Neural progenitor cell (in vitro differentiated cells): Measurements from ENCODE around the gene CDK8. TPM values are rescaled to one million over a fixed set of nuclear protein-coding genes. Genes with fewer than 3 reads are reported as not detected.

Experiments
- DNase-seq: peaks from one replicate; pipeline ENCODE4 v3.0.0-alpha.2; 2016; ENCODE audit warnings: low spot score
- H2AFZ ChIP-seq: fragments of 200-600 bp; sonication (generic); replicated peaks from 2 replicates; pipeline ENCODE4 v1.6.1; 2016; ENCODE audit warnings: antibody characterized with exemption
- H3F3A ChIP-seq: fragments of 200-600 bp; sonication (generic); 2 replicates; pipeline ENCODE4 v1.6.1; 2016; ENCODE audit warnings: antibody characterized with exemption, low read depth
- H3K27ac ChIP-seq: fragments of 200-600 bp; sonication (generic); 2 replicates; pipeline ENCODE4 v1.5.1; 2016; ENCODE audit warnings: mild to moderate bottlenecking
- H3K27me3 ChIP-seq: fragments of 200-600 bp; sonication (generic); 2 replicates; pipeline ENCODE4 v1.6.1; 2016; ENCODE audit warnings: mild to moderate bottlenecking, moderate library complexity
- H3K36me3 ChIP-seq: fragments of 200-600 bp; sonication (generic); 2 replicates; pipeline ENCODE4 v1.5.1; 2016
- H3K4me1 ChIP-seq: fragments of 200-600 bp; sonication (generic); 2 replicates; pipeline ENCODE4 v1.6.1; 2016; ENCODE audit warnings: mixed run types
- H3K4me2 ChIP-seq: fragments of 200-600 bp; sonication (generic); 2 replicates; pipeline ENCODE4 v1.6.1; 2016
- H3K4me3 ChIP-seq: fragments of 200-600 bp; sonication (generic); 2 replicates; pipeline ENCODE4 v1.5.1; 2016
- H3K79me2 ChIP-seq: fragments of 200-600 bp; sonication (generic); 2 replicates; pipeline ENCODE4 v1.6.1; 2016; ENCODE audit warnings: low read depth
- H3K9ac ChIP-seq: fragments of 200-600 bp; sonication (generic); 2 replicates; pipeline ENCODE4 v1.6.1; 2016
- H3K9me3 ChIP-seq: fragments of 200-600 bp; sonication (generic); 2 replicates; pipeline ENCODE4 v1.5.1; 2016; ENCODE audit warnings: low read depth
- H4K20me1 ChIP-seq: fragments of 200-600 bp; sonication (generic); 2 replicates; pipeline ENCODE4 v1.6.1; 2016; ENCODE audit warnings: low read depth
- H3K27ac Mint-ChIP-seq: 3 replicates; pipeline ENCODE4 v1.8.0; 2021; ENCODE audit warnings: mixed read lengths
- H3K27me3 Mint-ChIP-seq: 2 replicates; pipeline ENCODE4 v1.8.0; 2022; ENCODE audit warnings: low read depth, mild to moderate bottlenecking, inconsistent platforms, moderate library complexity, mixed read lengths; ENCODE audit not compliant: insufficient read depth
- H3K36me3 Mint-ChIP-seq: 3 replicates; pipeline ENCODE4 v1.8.0; 2021; ENCODE audit warnings: mixed read lengths
- H3K4me1 Mint-ChIP-seq: 3 replicates; pipeline ENCODE4 v1.8.0; 2021; ENCODE audit warnings: mixed read lengths
- H3K4me3 Mint-ChIP-seq: 3 replicates; pipeline ENCODE4 v1.8.0; 2021; ENCODE audit warnings: mild to moderate bottlenecking, moderate library complexity, mixed read lengths
- H3K9me3 Mint-ChIP-seq: 3 replicates; pipeline ENCODE4 v1.8.0; 2020; ENCODE audit warnings: mixed read lengths
- EZH2 ChIP-seq: fragments of 200-600 bp; sonication (generic); IDR thresholded peaks from 2 replicates; pipeline ENCODE4 v1.6.1; 2017; ENCODE audit warnings: antibody characterized with exemption, mild to moderate bottlenecking, moderate library complexity
- EZH2phosphoT487 ChIP-seq: fragments of 200-600 bp; sonication (generic); IDR thresholded peaks from 2 replicates; pipeline ENCODE4 v1.6.1; 2017; ENCODE audit warnings: antibody characterized with exemption
- total RNA-seq: library from RNA; depleted of rRNA; stranded (reverse); fragments of >200 nt; gene quantifications from 2 replicates; pipeline ENCODE4 v1.2.3, GENCODE V29; 2015; ENCODE audit warnings: low replicate concordance
- TF ChIP-seq, protein P1 (sequence below): fragments of 200-600 bp; sonication (generic); IDR thresholded peaks from 2 replicates; pipeline ENCODE4 v1.5.1; 2017; ENCODE audit warnings: antibody characterized with exemption, mild to moderate bottlenecking

CDK8 gene
- total RNA-seq, 1 donor from 2014 or later: 69.3 TPM

DNA sequence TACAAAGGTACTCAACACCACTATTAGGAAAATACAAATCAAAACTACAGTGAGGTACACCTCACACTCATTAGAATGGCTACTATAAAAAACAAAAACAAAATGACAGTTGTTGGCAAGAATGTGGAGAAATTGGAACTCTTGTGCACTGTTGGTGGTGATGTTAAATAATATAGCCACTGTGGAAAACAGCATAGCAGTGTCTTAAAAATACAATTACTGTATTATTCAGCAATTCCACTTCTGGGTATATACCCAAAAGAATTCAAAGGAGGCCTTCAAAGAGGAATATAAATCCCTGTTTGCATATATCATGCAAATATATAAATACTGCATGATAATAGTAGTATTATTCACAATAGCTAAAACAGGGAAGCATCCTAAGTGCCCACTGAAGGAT is 66.8 kb downstream of the CDK8 start:
- H3K27me3 Mint-ChIP-seq: no peaks in the 10 kb centered on the region
- H3K79me2 ChIP-seq: peaks cover 97% of the 10 kb centered on the region

DNA sequence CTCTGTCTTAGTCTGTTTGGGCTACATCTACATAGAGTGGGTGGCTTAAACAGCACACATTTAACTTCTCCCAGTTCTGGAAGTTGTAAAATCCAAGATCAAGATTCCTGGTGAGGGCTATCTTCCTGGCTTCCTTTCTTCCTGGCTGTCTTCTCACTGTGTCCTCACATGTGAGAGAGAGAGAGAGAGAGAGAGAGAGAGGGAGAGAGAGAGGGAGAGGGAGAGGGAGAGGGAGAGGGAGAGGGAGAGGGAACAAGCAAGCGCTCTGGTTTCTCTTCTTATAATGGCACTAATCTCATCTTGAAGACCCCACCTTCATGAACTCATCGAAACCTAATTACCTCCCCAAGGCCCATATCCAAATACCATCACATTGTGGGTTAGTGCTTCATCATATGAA is 69.2 kb downstream of the CDK8 start:
- Mint-ChIP-seq H3K27ac (no peak overlapping the region), H3K27me3 (no peaks in the 10 kb centered on the region), H3K36me3 (peaks cover 8% of the 10 kb centered on the region), H3K4me3 (no peak overlapping the region), H3K4me1 (no peaks in the 10 kb centered on the region), H3K9me3 (peaks cover 8% of the 10 kb centered on the region)
- no peaks in the 10 kb centered on the region for H3F3A ChIP-seq
- H2AFZ ChIP-seq: no peak overlapping the region
- no peaks in the 10 kb centered on the region for H3K36me3 ChIP-seq
- no peak for DNase-seq
- H3K4me2 ChIP-seq: no peak overlapping the region
- H3K4me1 ChIP-seq: peaks cover 8% of the 10 kb centered on the region
- peaks cover 97% of the 10 kb centered on the region for H3K79me2 ChIP-seq
- peaks cover 39% of the 10 kb centered on the region for H4K20me1 ChIP-seq
- TF ChIP-seq EZH2phosphoT487: no peak
- no peak for TF ChIP-seq EZH2
- TF ChIP-seq, protein P1, sequence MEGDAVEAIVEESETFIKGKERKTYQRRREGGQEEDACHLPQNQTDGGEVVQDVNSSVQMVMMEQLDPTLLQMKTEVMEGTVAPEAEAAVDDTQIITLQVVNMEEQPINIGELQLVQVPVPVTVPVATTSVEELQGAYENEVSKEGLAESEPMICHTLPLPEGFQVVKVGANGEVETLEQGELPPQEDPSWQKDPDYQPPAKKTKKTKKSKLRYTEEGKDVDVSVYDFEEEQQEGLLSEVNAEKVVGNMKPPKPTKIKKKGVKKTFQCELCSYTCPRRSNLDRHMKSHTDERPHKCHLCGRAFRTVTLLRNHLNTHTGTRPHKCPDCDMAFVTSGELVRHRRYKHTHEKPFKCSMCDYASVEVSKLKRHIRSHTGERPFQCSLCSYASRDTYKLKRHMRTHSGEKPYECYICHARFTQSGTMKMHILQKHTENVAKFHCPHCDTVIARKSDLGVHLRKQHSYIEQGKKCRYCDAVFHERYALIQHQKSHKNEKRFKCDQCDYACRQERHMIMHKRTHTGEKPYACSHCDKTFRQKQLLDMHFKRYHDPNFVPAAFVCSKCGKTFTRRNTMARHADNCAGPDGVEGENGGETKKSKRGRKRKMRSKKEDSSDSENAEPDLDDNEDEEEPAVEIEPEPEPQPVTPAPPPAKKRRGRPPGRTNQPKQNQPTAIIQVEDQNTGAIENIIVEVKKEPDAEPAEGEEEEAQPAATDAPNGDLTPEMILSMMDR: no peak
- H3K27ac ChIP-seq: no peak overlapping the region
- no peak overlapping the region for H3K9ac ChIP-seq
- no peaks in the 10 kb centered on the region for H3K27me3 ChIP-seq
- H3K9me3 ChIP-seq: no peaks in the 10 kb centered on the region
- H3K4me3 ChIP-seq: no peak overlapping the region

More for the DNA sequence above, 66.8 kb downstream of the CDK8 start:
- no peaks in the 10 kb centered on the region for H3K4me1 Mint-ChIP-seq
- H3K4me3 ChIP-seq: no peak overlapping the region
- TF ChIP-seq, protein P1: no peak
- TF ChIP-seq EZH2: no peak
- no peak for TF ChIP-seq EZH2phosphoT487
- H3K4me1 ChIP-seq: peaks cover 8% of the 10 kb centered on the region
- no peak overlapping the region for H3K27ac Mint-ChIP-seq
- no peaks in the 10 kb centered on the region for H3K36me3 ChIP-seq
- no peaks in the 10 kb centered on the region for H3K27me3 ChIP-seq
- H3K36me3 Mint-ChIP-seq: peaks cover 5% of the 10 kb centered on the region
- H3K9me3 Mint-ChIP-seq: peaks cover 6% of the 10 kb centered on the region
- H4K20me1 ChIP-seq: peaks cover 44% of the 10 kb centered on the region
- no peaks in the 10 kb centered on the region for H3K9me3 ChIP-seq
- no peak overlapping the region for H3K4me2 ChIP-seq
- H3F3A ChIP-seq: no peaks in the 10 kb centered on the region
- H3K27ac ChIP-seq: no peak overlapping the region
- no peak overlapping the region for H3K4me3 Mint-ChIP-seq
- no peak overlapping the region for H3K9ac ChIP-seq
- no peak overlapping the region for H2AFZ ChIP-seq
- DNase-seq: no peak

DNA sequence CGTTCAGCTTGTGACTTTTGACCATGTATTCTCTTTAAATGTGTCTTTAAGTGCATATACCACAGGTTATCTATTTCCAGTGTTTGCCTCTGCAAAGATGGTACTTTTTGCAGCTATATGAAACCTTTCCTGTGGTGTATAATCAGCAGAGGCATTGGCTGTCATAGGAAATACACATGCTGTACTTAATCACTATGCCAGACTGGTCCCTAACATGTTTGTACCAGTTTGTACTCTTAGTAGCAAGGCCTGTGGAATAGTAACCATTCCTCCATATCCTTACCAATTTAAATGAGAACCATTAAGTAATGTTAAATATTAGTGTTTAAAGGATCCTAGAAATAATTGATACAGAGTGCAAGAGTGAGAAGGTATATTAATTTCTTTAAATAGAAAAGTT is 69.8 kb downstream of the CDK8 start:
- H3K27me3 Mint-ChIP-seq: no peaks in the 10 kb centered on the region
- H3K4me1 Mint-ChIP-seq: no peaks in the 10 kb centered on the region
- H3K4me3 Mint-ChIP-seq: no peak overlapping the region
- no peak overlapping the region for H3K9ac ChIP-seq
- peaks cover 8% of the 10 kb centered on the region for H3K4me1 ChIP-seq
- H3K27me3 ChIP-seq: no peaks in the 10 kb centered on the region
- no peak for TF ChIP-seq EZH2
- TF ChIP-seq, protein P1: no peak
- TF ChIP-seq EZH2phosphoT487: no peak
- no peak overlapping the region for H3K27ac Mint-ChIP-seq
- H3K27ac ChIP-seq: no peak overlapping the region
- no peak overlapping the region for H2AFZ ChIP-seq
- no peak overlapping the region for H3K4me2 ChIP-seq
- no peak for DNase-seq
- peaks cover 39% of the 10 kb centered on the region for H4K20me1 ChIP-seq
- H3K9me3 ChIP-seq: no peaks in the 10 kb centered on the region
- H3K36me3 Mint-ChIP-seq: peaks cover 8% of the 10 kb centered on the region
- H3K9me3 Mint-ChIP-seq: peaks cover 13% of the 10 kb centered on the region
- no peaks in the 10 kb centered on the region for H3F3A ChIP-seq
- H3K36me3 ChIP-seq: no peaks in the 10 kb centered on the region
- H3K4me3 ChIP-seq: no peak overlapping the region
- peaks cover 96% of the 10 kb centered on the region for H3K79me2 ChIP-seq
